Neural progenitor cell (in vitro differentiated cells): ENCODE data around the gene SCUBE2.

ENCODE experiments used
- EZH2 ChIP-seq: fragments of 200-600 bp; sonication (generic); IDR thresholded peaks from 2 replicates; pipeline ENCODE4 v1.6.1; 2017; ENCODE audit warnings: antibody characterized with exemption, mild to moderate bottlenecking, moderate library complexity
- EZH2phosphoT487 ChIP-seq: fragments of 200-600 bp; sonication (generic); IDR thresholded peaks from 2 replicates; pipeline ENCODE4 v1.6.1; 2017; ENCODE audit warnings: antibody characterized with exemption
- TF ChIP-seq, protein P1 (sequence below): fragments of 200-600 bp; sonication (generic); IDR thresholded peaks from 2 replicates; pipeline ENCODE4 v1.5.1; 2017; ENCODE audit warnings: antibody characterized with exemption, mild to moderate bottlenecking

DNA sequence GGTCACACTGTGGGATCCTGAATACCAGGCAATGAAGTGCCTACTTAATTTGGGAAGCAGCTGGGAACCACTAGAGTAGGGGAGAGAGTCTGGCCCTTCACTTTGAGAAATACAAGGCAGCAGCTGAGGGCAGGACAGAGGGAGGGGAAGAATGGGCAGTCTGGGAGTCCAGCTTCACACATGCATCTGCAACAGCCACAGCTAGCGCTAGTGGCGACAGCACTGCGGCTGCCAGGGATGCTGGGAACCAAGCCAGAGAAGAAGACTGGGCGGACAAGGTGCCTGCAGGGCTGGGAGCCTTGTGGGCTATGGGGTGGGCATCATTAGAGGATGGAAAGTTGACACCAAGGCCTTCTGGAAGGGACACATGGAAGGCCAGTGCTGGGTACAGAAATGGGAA is 15.8 kb downstream of the SCUBE2 start:
- TF ChIP-seq, protein P1, sequence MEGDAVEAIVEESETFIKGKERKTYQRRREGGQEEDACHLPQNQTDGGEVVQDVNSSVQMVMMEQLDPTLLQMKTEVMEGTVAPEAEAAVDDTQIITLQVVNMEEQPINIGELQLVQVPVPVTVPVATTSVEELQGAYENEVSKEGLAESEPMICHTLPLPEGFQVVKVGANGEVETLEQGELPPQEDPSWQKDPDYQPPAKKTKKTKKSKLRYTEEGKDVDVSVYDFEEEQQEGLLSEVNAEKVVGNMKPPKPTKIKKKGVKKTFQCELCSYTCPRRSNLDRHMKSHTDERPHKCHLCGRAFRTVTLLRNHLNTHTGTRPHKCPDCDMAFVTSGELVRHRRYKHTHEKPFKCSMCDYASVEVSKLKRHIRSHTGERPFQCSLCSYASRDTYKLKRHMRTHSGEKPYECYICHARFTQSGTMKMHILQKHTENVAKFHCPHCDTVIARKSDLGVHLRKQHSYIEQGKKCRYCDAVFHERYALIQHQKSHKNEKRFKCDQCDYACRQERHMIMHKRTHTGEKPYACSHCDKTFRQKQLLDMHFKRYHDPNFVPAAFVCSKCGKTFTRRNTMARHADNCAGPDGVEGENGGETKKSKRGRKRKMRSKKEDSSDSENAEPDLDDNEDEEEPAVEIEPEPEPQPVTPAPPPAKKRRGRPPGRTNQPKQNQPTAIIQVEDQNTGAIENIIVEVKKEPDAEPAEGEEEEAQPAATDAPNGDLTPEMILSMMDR: no peak
- TF ChIP-seq EZH2 (no peak), EZH2phosphoT487 (no peak)
